CD4-positive, alpha-beta T cell treated with Interleukin-15 for 1 hour (primary cell): ENCODE results near the gene MRPS6.

Experiments
- DNase-seq: peaks from one replicate; pipeline ENCODE4 v3.0.0-alpha.2; 2020

MRPS6 gene

GRCh38 chr21:34182436-34182835, 109.1 kb downstream of the MRPS6 start:
- no peak for DNase-seq

GRCh38 chr21:34183331-34183928, 110.1 kb downstream of the MRPS6 start:
- DNase-seq, result no peak

- no peak for DNase-seq
Observed at GRCh38 chr21:34184232-34184631, 110.9 kb downstream of the MRPS6 start.

DNA sequence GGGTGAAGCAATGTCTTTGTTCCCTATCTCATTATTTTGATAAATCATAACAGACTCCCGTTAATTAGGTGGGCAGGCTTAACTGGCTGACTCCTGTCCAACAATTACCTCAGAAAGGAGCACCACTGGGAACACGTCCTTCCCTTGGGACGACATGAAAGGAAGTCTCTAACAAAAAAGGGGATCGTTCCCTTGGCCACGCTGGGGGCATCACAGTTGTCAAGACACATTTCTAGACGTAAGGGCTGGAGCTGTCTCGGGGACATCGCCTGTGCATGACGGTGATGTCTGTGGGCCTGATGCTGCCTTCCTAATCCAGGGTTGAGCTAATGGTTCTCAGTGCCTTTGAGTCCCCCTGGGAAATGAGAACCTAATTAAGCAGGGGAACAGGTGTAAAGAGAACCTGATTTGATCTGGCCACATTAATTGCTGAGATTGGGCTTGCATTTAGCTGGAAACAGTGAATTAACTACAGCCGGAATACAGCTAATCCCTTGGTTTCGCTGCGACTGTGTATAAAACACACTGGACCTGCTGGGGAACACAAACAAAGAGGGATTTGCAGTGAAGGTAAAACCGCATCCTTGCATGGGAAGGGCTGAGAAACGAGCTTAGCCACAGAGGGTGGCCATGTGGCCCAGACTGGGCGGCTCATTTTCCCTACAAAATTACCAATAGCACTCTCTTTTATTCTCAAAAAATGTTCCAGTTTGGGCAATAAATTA, 111.8 kb downstream of the MRPS6 start:
- DNase-seq, result no peak

DNA sequence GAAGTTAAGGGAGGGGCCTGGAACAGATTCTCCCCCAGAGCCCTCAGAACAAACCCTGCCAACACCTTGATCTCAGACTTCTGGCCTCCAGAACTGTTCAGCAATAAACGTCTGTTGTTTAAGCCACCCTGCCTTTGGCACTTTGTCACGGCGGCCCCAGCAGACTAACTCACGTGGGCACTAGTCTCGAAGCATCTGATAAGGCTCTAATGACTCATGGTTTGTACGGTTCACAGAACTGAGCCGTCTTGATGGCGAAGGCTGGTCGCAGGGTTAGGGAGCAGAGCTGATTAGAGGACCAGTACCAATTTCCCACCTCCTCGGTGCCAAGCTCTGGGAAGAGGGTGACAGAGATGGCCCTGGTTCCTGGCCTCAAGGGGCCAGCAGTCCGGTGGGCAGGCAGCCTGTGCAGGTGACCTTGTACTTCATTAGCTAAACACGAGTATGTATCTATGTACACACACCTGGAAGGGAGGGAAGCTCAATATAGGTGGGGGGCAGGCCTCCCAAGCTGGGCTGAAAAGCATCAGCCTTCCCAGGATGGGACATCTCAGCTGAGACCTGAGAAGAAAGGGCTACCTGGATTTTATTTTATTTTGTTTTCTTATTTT, 112.8 kb downstream of the MRPS6 start:
- no peak for DNase-seq

DNA sequence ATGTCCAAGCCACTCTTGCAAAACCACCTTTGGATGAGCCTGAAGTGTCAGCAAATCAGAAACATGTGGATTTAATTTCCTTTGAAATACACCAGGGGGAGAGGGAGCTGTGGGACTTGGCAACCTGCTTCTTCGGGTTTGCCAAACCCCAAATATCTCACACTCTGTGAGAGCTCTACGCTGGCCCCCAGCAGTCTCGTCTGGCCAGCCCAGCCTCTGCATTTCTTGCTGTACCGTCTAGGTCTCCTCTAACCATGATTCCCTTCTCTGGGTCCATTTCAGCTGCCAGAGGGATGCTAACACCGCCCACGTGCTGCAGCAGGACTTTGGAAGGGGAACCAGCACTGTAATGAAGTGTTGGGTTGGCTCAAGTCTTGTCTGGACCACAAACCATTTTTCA, 114.6 kb downstream of the MRPS6 start:
- DNase-seq, result no peak

DNA sequence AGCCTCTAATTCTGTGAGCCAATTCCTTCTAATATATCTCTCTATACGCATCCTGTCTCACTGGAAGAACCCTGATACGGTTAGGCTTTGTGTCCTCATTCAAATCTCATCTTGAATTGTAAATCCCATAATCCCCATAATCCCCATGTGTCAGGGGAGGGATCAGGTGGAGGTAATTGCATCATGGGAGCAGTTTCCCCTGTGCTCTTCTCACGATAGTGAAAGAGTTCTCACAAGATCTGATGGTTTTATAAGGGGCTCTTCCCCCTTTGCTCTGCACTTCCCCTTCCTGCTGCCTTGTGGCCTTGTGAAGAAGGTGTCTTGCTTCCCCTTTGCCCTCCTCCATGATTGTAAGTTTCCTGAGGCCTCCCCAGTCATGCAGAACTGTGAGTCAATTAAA, 116.1 kb downstream of the MRPS6 start:
- no peak for DNase-seq

GRCh38 chr21:34190576-34191321, 117.4 kb downstream of the MRPS6 start:
- DNase-seq, result no peak

GRCh38 chr21:34191876-34192275, 118.5 kb downstream of the MRPS6 start:
- no peak for DNase-seq
